A549 (cell line): Measurements from ENCODE around the gene FILIP1L. TPM values are rescaled to one million over a fixed set of nuclear protein-coding genes. Genes with fewer than 3 reads are reported as not detected.

Experiments used
- ATAC-seq, 2 experiments: fragments of 200-7000 bp in 1 of 2; fragments of >200 bp in 1 of 2; cut with Nextera tagmentation in 1 of 2; cut with Tn5 transposase in 1 of 2; 3 replicates each; pipeline versions ENCODE4 v1.8.0 to v1.9.1; 2018 to 2020; ENCODE audit warnings: mild to moderate bottlenecking in 1 of 2, moderate library complexity in 1 of 2
- CTCF ChIA-PET: fragments of 300-600 bp; sonication (Branson Sonifier 250); formaldehyde crosslinking; extraction: SDS; loops from one replicate; lab custom pipeline; 2021; ENCODE audit warnings: antibody characterized with exemption, inconsistent platforms; lab: Yijun Ruan, JAX
- POLR2A ChIA-PET: fragments of 350-600 bp; formaldehyde crosslinking; extraction: SDS; loops from one replicate; lab custom pipeline; 2021; ENCODE audit warnings: antibody characterized with exemption, inconsistent platforms; lab: Yijun Ruan, JAX
- DNase-seq, 2 experiments: peaks; one replicate each; pipeline versions ENCODE4 v3.0.0 to v3.0.0-alpha.2; 2011 to 2016; ENCODE audit warnings: low read depth in 1 of 2, low spot score in 1 of 2
- FAIRE-seq: peaks from 2 replicates; lab custom pipeline; 2011; peaks lifted over from hg19 to GRCh38; lab: Jason Lieb, UNC
- H3K27ac ChIP-seq, 2 experiments: fragments of >200 bp; sonication (Bioruptor Twin); formaldehyde crosslinking; 3 replicates each; pipeline ENCODE4 v1.5.1; 2016 to 2017
- H3K4me1 ChIP-seq: fragments of >200 bp; sonication (Bioruptor Twin); formaldehyde crosslinking; 3 replicates; pipeline ENCODE4 v1.6.1; 2016
- H3K4me2 ChIP-seq: fragments of >200 bp; sonication (Bioruptor Twin); formaldehyde crosslinking; 3 replicates; pipeline ENCODE4 v1.6.1; 2016
- H3K4me3 ChIP-seq: fragments of >200 bp; sonication (Bioruptor Twin); formaldehyde crosslinking; 3 replicates; pipeline ENCODE4 v1.5.1; 2016
- H3K9me3 ChIP-seq: fragments of >200 bp; sonication (Bioruptor Twin); formaldehyde crosslinking; 3 replicates; pipeline ENCODE4 v1.6.1; 2016
- CBX8 ChIP-seq: fragments of 200-600 bp; sonication (generic); IDR thresholded peaks from 2 replicates; pipeline ENCODE4 v1.6.1; 2016
- CHD2 ChIP-seq: fragments of 150-350 bp; IDR thresholded peaks from 2 replicates; pipeline ENCODE4 v1.6.1; 2014; ENCODE audit warnings: low read length; ENCODE audit not compliant: partially characterized antibody
- EHF ChIP-seq: fragments of 250-450 bp; sonication (Bioruptor Pico); IDR thresholded peaks from 2 replicates; pipeline ENCODE4 v1.5.0; 2020; ENCODE audit warnings: mild to moderate bottlenecking
- ESRRA ChIP-seq: fragments of 150-350 bp; IDR thresholded peaks from 2 replicates; pipeline ENCODE4 v1.6.1; 2014; ENCODE audit warnings: mild to moderate bottlenecking, low read length, borderline replicate concordance
- FOSB ChIP-seq: fragments of 250-450 bp; sonication (Bioruptor Pico); IDR thresholded peaks from 2 replicates; pipeline ENCODE4 v1.5.0; 2020; ENCODE audit warnings: mild to moderate bottlenecking, moderate library complexity
- HDAC2 ChIP-seq: fragments of 200-600 bp; sonication (generic); IDR thresholded peaks from 2 replicates; pipeline ENCODE4 v1.6.1; 2016
- HOXB13 ChIP-seq: fragments of 250-450 bp; sonication (Bioruptor Pico); IDR thresholded peaks from 2 replicates; pipeline ENCODE4 v1.5.0; 2020; ENCODE audit warnings: low read depth, mild to moderate bottlenecking, moderate library complexity
- JUN ChIP-seq, 2 experiments: fragments of >200 bp; sonication (Bioruptor Twin); formaldehyde crosslinking; IDR thresholded peaks; 2 replicates in 1 of 2; 3 replicates in 1 of 2; pipeline ENCODE4 v1.6.1; 2016 to 2017
- JUNB ChIP-seq: fragments of >200 bp; sonication (Bioruptor Twin); formaldehyde crosslinking; IDR thresholded peaks from 2 replicates; pipeline ENCODE4 v1.6.1; 2016
- KDM1A ChIP-seq: fragments of 200-600 bp; sonication (generic); IDR thresholded peaks from 2 replicates; pipeline ENCODE4 v1.6.1; 2016; ENCODE audit warnings: low read depth, mild to moderate bottlenecking
- MAFK ChIP-seq: fragments of 450-650 bp; IDR thresholded peaks from 2 replicates; pipeline ENCODE4 v1.6.1; 2014; ENCODE audit not compliant: partially characterized antibody
- PBX3 ChIP-seq: IDR thresholded peaks from 2 replicates; pipeline ENCODE4 v1.6.1; 2012
- PHF8 ChIP-seq: fragments of 200-600 bp; sonication (generic); IDR thresholded peaks from 2 replicates; pipeline ENCODE4 v1.6.1; 2016; ENCODE audit warnings: low read depth, mild to moderate bottlenecking, antibody characterized with exemption, moderate library complexity, borderline replicate concordance
- POLR2AphosphoS2 ChIP-seq: conservative IDR thresholded peaks from 2 replicates; pipeline ENCODE4 v1.6.1; 2012; ENCODE audit warnings: low read length, improper control_type of control experiment, inconsistent platforms
- RAD21 ChIP-seq, 2 experiments: fragments of >200 bp in 1 of 2; sonication (Bioruptor Twin) in 1 of 2; formaldehyde crosslinking in 1 of 2; IDR thresholded peaks in 1 of 2; conservative IDR thresholded peaks in 1 of 2; 2 replicates in 1 of 2; 3 replicates in 1 of 2; pipeline ENCODE4 v1.6.1; 2012 to 2018; ENCODE audit warnings: inconsistent platforms in 1 of 2
- RCOR1 ChIP-seq: fragments of 150-350 bp; IDR thresholded peaks from 2 replicates; pipeline ENCODE4 v1.6.1; 2014; ENCODE audit warnings: antibody characterized with exemption, low read length, low read depth
- SMC3 ChIP-seq: fragments of >200 bp; sonication (Bioruptor Twin); formaldehyde crosslinking; IDR thresholded peaks from 3 replicates; pipeline ENCODE4 v1.6.1; 2018; ENCODE audit warnings: inconsistent platforms
- SREBF2 ChIP-seq: fragments of 450-650 bp; IDR thresholded peaks from 2 replicates; pipeline ENCODE4 v1.6.1; 2014; ENCODE audit warnings: mild to moderate bottlenecking, moderate library complexity
- USF2 ChIP-seq: fragments of 450-650 bp; IDR thresholded peaks from 2 replicates; pipeline ENCODE4 v1.6.1; 2014; ENCODE audit warnings: antibody characterized with exemption
- ZC3H11A ChIP-seq: fragments of 450-650 bp; IDR thresholded peaks from 2 replicates; pipeline ENCODE4 v1.6.1; 2014; ENCODE audit warnings: antibody characterized with exemption, mild to moderate bottlenecking
- ZSCAN20 ChIP-seq: fragments of 250-450 bp; sonication (Bioruptor Pico); IDR thresholded peaks from 2 replicates; pipeline ENCODE4 v1.8.0; 2022; ENCODE audit warnings: mild to moderate bottlenecking, moderate library complexity
- WGBS: methylation state at CpG from one replicate; pipeline ENCODE4 v1.1.6; 2017; ENCODE audit errors: missing lambda C conversion rate; 5-methylcytosine and 5-hydroxymethylcytosine counted together
- polyA plus RNA-seq, 4 experiments: library from polyadenylated mRNA; depleted of rRNA in 3 of 4; stranded (reverse); fragments of >200 nt; fragmentation: RNase III in 1 of 4; extraction: RNeasy Plus Mini Kit Qiagen cat#74134 plus additional on column Dnase treatment in 1 of 4; gene quantifications; 2 replicates in 3 of 4; 3 replicates in 1 of 4; pipeline ENCODE4 v1.2.3, GENCODE V29; 2011 to 2017
- TF ChIP-seq, protein P1 (sequence below): fragments of 250-450 bp; sonication (Bioruptor Pico); IDR thresholded peaks from 2 replicates; pipeline ENCODE4 v1.5.0; 2020; ENCODE audit warnings: low read depth, mild to moderate bottlenecking, moderate library complexity
- TF ChIP-seq, protein P2 (sequence below): fragments of 250-450 bp; sonication (Bioruptor Pico); IDR thresholded peaks from 2 replicates; pipeline ENCODE4 v1.5.0; 2021; ENCODE audit warnings: mild to moderate bottlenecking, moderate library complexity, borderline replicate concordance
- TF ChIP-seq, protein P3 (sequence below): IDR thresholded peaks from 2 replicates; pipeline ENCODE4 v1.6.1; 2012
- TF ChIP-seq, protein P4 (sequence below): fragments of >200 bp; sonication (Bioruptor Twin); formaldehyde crosslinking; IDR thresholded peaks from 3 replicates; pipeline ENCODE4 v1.6.1; 2016
- TF ChIP-seq, protein P5 (sequence below): fragments of 200-600 bp; sonication (generic); IDR thresholded peaks from 2 replicates; pipeline ENCODE4 v1.6.1; 2016; ENCODE audit warnings: antibody characterized with exemption, mild to moderate bottlenecking, moderate library complexity

FILIP1L gene
- polyA plus RNA-seq, 2 of the 4 experiments (the other 2 are of a cell fraction), result 0.19 to 0.45 TPM

GRCh38 chr3:100002599-100003350 is 111.5 kb downstream of the FILIP1L start (continued):
- TF ChIP-seq PHF8 (no peak), FOSB (no peak), SREBF2 (no peak), RAD21 (conservative IDR thresholded peaks at IDR 0.05 in 1 of 2, IDR thresholded peaks at IDR 0.05 in 1 of 2) (0 out of 5 replicates have a peak, but pooled peaks of 1 of the 2 experiments have one; percentile 36), ZSCAN20 (no peak), POLR2AphosphoS2 (no peak), KDM1A (no peak), CHD2 (no peak), RCOR1 (no peak), HDAC2 (no peak), CBX8 (no peak), USF2 (no peak), HOXB13 (CRISPR knock-in tag) (no peak), SMC3 (no peak; the same call in 2 of the 3 replicates), JUNB (peak; percentile 87)
- TF ChIP-seq, protein P1, sequence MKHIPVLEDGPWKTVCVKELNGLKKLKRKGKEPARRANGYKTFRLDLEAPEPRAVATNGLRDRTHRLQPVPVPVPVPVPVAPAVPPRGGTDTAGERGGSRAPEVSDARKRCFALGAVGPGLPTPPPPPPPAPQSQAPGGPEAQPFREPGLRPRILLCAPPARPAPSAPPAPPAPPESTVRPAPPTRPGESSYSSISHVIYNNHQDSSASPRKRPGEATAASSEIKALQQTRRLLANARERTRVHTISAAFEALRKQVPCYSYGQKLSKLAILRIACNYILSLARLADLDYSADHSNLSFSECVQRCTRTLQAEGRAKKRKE (CRISPR knock-in tag), result no peak
- TF ChIP-seq, protein P2, sequence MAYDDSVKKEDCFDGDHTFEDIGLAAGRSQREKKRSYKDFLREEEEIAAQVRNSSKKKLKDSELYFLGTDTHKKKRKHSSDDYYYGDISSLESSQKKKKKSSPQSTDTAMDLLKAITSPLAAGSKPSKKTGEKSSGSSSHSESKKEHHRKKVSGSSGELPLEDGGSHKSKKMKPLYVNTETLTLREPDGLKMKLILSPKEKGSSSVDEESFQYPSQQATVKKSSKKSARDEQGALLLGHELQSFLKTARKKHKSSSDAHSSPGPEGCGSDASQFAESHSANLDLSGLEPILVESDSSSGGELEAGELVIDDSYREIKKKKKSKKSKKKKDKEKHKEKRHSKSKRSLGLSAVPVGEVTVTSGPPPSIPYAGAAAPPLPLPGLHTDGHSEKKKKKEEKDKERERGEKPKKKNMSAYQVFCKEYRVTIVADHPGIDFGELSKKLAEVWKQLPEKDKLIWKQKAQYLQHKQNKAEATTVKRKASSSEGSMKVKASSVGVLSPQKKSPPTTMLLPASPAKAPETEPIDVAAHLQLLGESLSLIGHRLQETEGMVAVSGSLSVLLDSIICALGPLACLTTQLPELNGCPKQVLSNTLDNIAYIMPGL (CRISPR knock-in tag), result no peak
- TF ChIP-seq, protein P3, sequence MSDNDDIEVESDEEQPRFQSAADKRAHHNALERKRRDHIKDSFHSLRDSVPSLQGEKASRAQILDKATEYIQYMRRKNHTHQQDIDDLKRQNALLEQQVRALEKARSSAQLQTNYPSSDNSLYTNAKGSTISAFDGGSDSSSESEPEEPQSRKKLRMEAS, result peak; percentile 38; the same call in 1 of the 2 replicates

DNA sequence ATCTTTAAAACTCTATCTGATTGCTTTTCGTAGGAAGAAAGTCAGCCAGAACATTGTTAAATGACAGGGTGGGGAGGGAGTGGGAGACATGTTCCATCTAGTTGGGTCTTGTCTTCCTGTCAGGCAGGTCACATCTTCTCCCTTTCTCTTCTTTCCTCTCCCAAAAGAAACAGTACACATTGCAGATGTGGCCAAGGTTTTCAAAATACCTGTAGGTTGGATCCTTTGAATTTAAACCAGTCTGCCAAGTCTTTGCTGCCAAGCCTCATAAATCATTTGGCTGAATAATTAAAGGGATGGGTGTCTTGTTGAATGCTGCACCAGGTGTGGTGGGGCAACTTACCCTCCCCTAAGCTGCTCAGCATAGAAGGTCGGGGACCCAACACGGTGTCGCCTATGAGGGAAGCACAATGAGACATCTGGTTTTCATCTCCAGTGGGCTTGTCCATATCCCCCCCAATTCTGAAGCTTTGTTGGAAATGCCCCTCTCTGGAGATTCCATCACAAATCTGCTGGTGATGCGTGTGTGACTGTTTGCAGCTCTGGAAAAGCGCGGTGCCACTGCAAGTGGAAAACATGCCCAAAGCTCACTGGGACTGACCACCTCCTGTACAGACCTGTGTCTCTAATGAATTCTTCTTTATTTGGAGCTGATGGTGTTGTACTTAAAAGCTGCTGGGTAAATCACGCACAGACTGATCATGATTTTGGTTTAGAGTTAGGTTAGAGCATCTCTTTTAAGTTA is 112.6 kb downstream of the FILIP1L start:
- ATAC-seq (no peak), DNase-seq (no peak), FAIRE-seq (no peak)
- H3K4me1 ChIP-seq, result peaks cover 38% of the 10 kb centered on the region
- peak overlapping the region; percentile 61; the same call in 2 of the 3 replicates for H3K4me2 ChIP-seq
- peak overlapping the region; percentile 63 to 75 for H3K27ac ChIP-seq
- no peak overlapping the region for H3K4me3 ChIP-seq
- H3K9me3 ChIP-seq, result no peaks in the 10 kb centered on the region
- POLR2A ChIA-PET, result no interaction called here
- WGBS, result 96% methylated on average over 8 of the region's 8 CpGs
- CTCF ChIA-PET, result interaction anchor here (0.7 to 2.1 kb wide), 8 partner anchors 15 to 252 kb away, joined by 3 to 15 read pairs (median 4); no protein-coding TSS in a partner anchor
- TF ChIP-seq CBX8 (no peak), ESRRA (no peak), FOSB (no peak), HOXB13 (CRISPR knock-in tag) (no peak), EHF (CRISPR knock-in tag) (no peak), JUN (IDR thresholded peaks at IDR 0.05) (no peak), SMC3 (no peak), JUNB (no peak), PBX3 (no peak), MAFK (no peak), POLR2AphosphoS2 (no peak), ZC3H11A (no peak)
- TF ChIP-seq, protein P4, sequence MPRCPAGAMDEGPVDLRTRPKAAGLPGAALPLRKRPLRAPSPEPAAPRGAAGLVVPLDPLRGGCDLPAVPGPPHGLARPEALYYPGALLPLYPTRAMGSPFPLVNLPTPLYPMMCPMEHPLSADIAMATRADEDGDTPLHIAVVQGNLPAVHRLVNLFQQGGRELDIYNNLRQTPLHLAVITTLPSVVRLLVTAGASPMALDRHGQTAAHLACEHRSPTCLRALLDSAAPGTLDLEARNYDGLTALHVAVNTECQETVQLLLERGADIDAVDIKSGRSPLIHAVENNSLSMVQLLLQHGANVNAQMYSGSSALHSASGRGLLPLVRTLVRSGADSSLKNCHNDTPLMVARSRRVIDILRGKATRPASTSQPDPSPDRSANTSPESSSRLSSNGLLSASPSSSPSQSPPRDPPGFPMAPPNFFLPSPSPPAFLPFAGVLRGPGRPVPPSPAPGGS, result no peak
- TF ChIP-seq, protein P5, sequence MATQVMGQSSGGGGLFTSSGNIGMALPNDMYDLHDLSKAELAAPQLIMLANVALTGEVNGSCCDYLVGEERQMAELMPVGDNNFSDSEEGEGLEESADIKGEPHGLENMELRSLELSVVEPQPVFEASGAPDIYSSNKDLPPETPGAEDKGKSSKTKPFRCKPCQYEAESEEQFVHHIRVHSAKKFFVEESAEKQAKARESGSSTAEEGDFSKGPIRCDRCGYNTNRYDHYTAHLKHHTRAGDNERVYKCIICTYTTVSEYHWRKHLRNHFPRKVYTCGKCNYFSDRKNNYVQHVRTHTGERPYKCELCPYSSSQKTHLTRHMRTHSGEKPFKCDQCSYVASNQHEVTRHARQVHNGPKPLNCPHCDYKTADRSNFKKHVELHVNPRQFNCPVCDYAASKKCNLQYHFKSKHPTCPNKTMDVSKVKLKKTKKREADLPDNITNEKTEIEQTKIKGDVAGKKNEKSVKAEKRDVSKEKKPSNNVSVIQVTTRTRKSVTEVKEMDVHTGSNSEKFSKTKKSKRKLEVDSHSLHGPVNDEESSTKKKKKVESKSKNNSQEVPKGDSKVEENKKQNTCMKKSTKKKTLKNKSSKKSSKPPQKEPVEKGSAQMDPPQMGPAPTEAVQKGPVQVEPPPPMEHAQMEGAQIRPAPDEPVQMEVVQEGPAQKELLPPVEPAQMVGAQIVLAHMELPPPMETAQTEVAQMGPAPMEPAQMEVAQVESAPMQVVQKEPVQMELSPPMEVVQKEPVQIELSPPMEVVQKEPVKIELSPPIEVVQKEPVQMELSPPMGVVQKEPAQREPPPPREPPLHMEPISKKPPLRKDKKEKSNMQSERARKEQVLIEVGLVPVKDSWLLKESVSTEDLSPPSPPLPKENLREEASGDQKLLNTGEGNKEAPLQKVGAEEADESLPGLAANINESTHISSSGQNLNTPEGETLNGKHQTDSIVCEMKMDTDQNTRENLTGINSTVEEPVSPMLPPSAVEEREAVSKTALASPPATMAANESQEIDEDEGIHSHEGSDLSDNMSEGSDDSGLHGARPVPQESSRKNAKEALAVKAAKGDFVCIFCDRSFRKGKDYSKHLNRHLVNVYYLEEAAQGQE, result no peak
